Epidermal melanocyte (primary cell): Measurements from ENCODE around the gene LRRC4.

Experiments
- DNase-seq: peaks from one replicate; pipeline ENCODE4 v3.0.0; 2011; ENCODE audit warnings: low spot score; ENCODE audit not compliant: insufficient read length

Gene LRRC4

DNA sequence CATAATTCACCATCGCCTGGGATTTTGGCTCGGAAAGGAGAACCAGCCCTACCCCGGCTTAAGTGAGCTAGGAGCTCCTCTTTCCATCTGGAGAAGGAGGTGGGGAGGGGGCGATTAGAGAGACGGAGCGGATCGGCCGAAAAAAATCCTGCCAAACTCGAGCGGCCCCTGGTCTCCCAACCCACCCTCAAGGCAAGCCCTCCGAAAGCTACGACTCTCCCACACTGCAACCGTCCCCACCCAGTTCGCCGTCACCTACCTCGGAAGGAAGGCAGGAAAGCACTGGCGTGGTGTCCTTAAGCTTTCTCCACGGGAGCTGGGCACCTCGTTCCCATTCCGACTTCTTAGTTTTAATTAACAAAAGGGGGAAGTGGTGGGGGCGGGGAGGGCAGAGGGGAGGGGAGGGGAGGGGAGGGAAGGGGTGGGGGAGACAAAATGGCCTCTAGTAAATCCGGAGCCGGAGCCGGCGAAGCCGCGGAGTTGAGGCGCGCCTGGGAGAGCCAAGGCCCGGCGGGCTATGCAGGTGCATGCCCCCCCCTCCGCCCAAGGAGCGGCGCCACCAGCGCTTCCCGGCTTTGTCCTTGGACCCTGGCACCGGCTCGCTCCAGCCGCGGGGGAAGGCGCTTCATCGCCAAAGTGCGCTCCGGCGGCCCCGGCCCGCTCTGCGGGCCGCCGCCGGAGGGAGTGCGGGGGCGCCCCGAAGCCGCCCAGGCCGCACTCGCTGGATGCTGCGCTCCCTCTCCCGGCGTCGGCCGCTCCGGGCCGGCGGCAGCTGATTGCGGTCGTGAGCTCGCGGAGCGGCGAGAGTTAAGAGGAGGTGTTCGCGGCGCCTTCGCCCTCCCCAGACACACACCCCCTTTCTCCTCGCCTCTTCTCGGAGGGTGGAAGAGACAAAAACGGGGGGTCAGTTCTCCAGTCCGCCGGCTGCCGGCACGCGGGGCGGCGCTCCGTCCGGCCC lies at the start of gene LRRC4:
TSS of gene LRRC4 (minus strand) at position 784 of the 958 bp plus-strand sequence. CDS start 797 bp downstream, outside the sequence.
- DNase-seq: peak; percentile 46

GRCh38 chr7:128080169-128080568 lies 48.9 kb upstream of the LRRC4 start:
- no peak for DNase-seq

- no peak for DNase-seq
Observed at GRCh38 chr7:128078309-128078708, 47.1 kb upstream of the LRRC4 start.

GRCh38 chr7:128076796-128077271 lies 45.6 kb upstream of the LRRC4 start:
- no peak for DNase-seq

DNA sequence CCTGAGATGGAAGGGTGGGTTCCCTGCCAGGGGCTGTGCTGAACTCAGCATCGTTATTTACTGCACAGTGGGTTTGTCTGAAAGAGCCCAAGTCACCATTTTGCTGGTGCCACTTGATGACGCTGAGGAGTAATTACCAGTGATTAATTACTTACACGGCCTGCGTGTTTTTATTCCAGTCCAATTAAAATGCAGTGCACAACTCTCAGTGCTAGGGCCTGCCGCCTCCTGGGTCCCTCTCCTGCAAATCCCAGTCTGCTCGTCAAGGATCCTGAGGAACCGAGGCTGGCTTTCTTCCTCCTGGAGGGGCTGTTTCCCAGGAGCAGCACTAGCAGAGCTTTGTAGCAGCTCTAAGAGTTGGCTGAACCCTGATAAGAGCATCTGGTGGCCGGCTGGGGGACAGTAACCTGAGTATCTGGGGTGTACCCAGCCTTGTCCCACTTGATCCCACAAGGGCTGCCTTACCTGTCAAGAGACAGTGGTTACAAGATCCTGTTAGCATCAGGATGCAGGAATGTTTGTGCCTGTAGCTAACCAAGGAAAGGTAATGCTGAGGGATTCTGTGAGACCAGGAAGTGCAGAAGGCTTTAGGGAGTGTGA lies 45.1 kb upstream of the LRRC4 start:
- no peak for DNase-seq

GRCh38 chr7:128075242-128076095 lies 44.2 kb upstream of the LRRC4 start:
- DNase-seq: no peak

- DNase-seq: no peak
Observed at GRCh38 chr7:128074736-128075135, 43.5 kb upstream of the LRRC4 start.

GRCh38 chr7:128074336-128074735 lies 43.1 kb upstream of the LRRC4 start:
- no peak for DNase-seq

DNA sequence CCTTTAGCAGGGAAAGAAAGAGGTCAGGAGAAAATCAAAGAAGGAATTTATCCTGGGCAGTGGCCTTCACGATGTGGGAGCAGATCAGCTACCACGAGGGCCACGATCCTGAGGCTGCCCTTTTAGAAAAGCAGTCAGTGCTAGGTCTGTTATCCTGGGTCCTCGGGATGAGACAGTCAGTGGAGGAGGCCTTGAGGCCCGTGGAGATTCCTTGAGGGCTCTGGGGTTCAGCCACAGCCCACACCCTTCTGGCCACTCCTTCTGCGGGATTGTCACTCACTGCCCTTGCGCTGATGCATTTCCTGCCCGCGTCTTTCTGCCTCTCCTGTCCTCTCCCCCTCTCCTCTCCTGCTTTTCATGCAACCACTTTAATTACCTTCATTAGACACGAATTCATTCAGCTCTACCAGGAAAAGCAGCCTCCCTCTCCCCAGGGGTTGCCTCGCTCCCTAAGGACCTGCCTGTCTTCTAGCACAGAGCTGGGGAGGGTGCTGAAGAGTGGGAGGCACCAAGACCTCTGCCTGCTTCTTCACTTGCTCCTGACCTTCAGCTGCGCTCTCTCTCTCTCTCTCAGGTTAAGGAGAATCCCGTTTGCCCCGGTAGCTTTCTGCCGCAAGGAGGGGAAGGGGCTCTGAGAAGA lies 42.6 kb upstream of the LRRC4 start:
- DNase-seq: no peak

DNA sequence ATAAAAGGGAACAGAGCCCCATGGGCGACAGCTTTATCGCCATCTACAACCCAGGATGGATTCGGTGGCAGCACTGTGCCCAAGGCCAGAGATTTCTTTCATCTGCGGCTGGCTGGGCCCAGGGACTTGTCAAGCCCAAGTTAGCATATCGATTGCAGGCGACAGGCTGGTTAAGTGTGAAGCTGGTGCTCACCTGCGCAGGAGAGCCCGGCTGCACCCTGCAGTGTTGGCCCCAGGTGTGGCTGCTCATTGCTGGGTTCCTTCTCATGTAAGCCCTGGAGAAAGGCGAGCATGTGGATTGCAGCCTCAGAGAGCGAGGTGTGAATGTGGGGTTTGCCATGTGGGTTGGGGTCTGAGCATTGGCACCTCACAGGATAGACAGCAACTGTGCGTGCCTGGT lies 40.6 kb upstream of the LRRC4 start:
- no peak for DNase-seq

GRCh38 chr7:128071376-128071775 lies 40.1 kb upstream of the LRRC4 start:
- no peak for DNase-seq

- no peak for DNase-seq
Observed at GRCh38 chr7:128069373-128070364, 38.4 kb upstream of the LRRC4 start.

DNA sequence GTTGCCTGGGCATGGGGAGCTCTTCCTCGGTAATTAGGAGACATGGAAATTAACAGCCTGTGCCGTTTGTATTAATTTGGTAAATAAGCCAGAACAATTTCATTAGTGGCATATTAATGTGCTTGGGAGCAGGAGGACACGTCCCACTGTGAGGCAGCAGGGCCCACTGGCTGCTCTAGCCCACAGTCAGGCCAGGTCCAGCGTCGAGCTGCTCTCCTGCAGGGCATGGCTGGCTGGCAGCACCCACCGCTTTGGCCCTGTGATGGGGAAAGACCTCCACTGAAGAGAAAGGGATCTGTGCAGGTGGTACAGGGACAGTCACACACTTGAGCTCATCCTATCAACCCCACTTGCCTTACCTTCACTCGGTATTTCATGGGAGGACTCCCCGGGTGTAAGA lies 37.5 kb upstream of the LRRC4 start:
- no peak for DNase-seq

- DNase-seq: peak; percentile 38
Observed at GRCh38 chr7:128067983-128068382, 36.7 kb upstream of the LRRC4 start.

DNA sequence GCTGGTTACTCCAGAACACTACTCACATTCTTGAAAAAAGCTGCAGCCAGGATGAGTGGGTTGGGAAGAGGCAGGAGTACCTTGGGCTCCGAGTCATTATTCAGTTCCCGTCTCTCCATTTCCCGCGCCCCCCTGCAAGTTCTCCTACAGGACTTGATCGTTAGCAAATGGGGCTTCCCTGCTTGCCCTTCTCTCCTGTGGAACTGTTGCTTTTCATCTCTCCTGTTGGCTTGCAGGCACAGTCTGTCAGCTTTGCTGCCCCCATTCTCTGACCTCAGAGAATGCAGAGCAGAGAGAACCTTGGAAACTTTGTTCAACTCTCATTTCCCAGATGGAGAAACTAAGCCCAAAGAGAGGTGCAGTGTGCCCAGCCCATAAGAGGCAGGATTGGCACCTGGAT lies 35.6 kb upstream of the LRRC4 start:
- DNase-seq: no peak

- no peak for DNase-seq
Observed at GRCh38 chr7:128066395-128066794, 35.2 kb upstream of the LRRC4 start.

- DNase-seq: no peak
Observed at GRCh38 chr7:128065872-128066271, 34.6 kb upstream of the LRRC4 start.

GRCh38 chr7:128063088-128063487 lies 31.9 kb upstream of the LRRC4 start:
- DNase-seq: no peak

GRCh38 chr7:128060018-128060417 lies 28.8 kb upstream of the LRRC4 start:
- no peak for DNase-seq
